B cell (primary cell): ENCODE results near the gene TXNDC2. TPM values are rescaled to one million over a fixed set of nuclear protein-coding genes. Genes with fewer than 3 reads are reported as not detected.

Experiments used
- ATAC-seq: fragments of 200-7000 bp; cut with Tn5 transposase; one replicate; pipeline ENCODE4 v1.10.0; 2021; ENCODE audit warnings: low read depth, mild to moderate bottlenecking, moderate number of reproducible peaks, moderate library complexity
- CTCF ChIA-PET: fragments of 350-600 bp; sonication (Branson Sonifier 250); formaldehyde crosslinking; loops from one replicate; lab custom pipeline; 2021; ENCODE audit warnings: antibody characterized with exemption, inconsistent platforms; lab: Charles Lee
- POLR2A ChIA-PET: fragments of 350-600 bp; sonication (Branson Sonifier 250); formaldehyde crosslinking; loops from one replicate; lab custom pipeline; 2021; ENCODE audit warnings: antibody characterized with exemption; lab: Charles Lee
- DNase-seq: peaks from one replicate; pipeline ENCODE4 v3.0.0; 2013
- H2AFZ ChIP-seq: 2 replicates; pipeline ENCODE4 v1.6.1; 2012; ENCODE audit warnings: mild to moderate bottlenecking, low read depth, low read length; ENCODE audit not compliant: insufficient read depth, poor library complexity, severe bottlenecking
- H3K27ac ChIP-seq, 2 donors: 1 replicate in 1 of 2; 2 replicates in 1 of 2; pipeline ENCODE4 v1.5.1; 2012 to 2013; ENCODE audit warnings: low read length in 2 of 2, mild to moderate bottlenecking in 2 of 2, moderate library complexity in 1 of 2
- H3K27me3 ChIP-seq, 4 experiments: fragments of 200-600 bp in 1 of 4; sonication (generic) in 1 of 4; replicated peaks in 1 of 4; 1 replicate in 2 of 4; 2 replicates in 2 of 4; pipeline versions ENCODE4 v1.6.1 to v1.7.0; 2013 to 2016; ENCODE audit warnings: low read length in 3 of 4, mild to moderate bottlenecking in 2 of 4, mixed read lengths in 1 of 4, moderate library complexity in 1 of 4; ENCODE audit not compliant: insufficient read depth in 4 of 4, control insufficient read depth in 3 of 4; ENCODE audit errors: control extremely low read depth in 1 of 4
- H3K36me3 ChIP-seq, 2 experiments: replicated peaks in 1 of 2; 1 replicate in 1 of 2; 2 replicates in 1 of 2; pipeline versions ENCODE4 v1.6.1 to v1.7.1; 2013; ENCODE audit warnings: low read length in 1 of 2; ENCODE audit not compliant: insufficient read depth in 2 of 2, control insufficient read depth in 1 of 2; ENCODE audit errors: control extremely low read depth in 1 of 2, extremely low read depth in 1 of 2
- H3K4me1 ChIP-seq, 2 donors: fragments of 200-600 bp in 1 of 2; sonication (generic) in 1 of 2; 1 replicate in 1 of 2; 2 replicates in 1 of 2; pipeline versions ENCODE4 v1.5.1 to v1.6.1; 2013 to 2017; ENCODE audit warnings: low read length in 2 of 2; ENCODE audit not compliant: control insufficient read depth in 2 of 2, insufficient read depth in 2 of 2
- H3K4me2 ChIP-seq: replicated peaks from 2 replicates; pipeline ENCODE3; 2012; ENCODE audit warnings: mild to moderate bottlenecking, low read depth, low read length; ENCODE audit not compliant: poor library complexity, severe bottlenecking
- H3K4me3 ChIP-seq, 5 experiments: fragments of 200-600 bp in 1 of 5; sonication (generic) in 1 of 5; 1 replicate in 3 of 5; 2 replicates in 2 of 5; pipeline versions ENCODE4 v1.5.1 to v1.7.0; 2011 to 2016; ENCODE audit warnings: low read length in 4 of 5, mild to moderate bottlenecking in 4 of 5, low read depth in 2 of 5, control low read depth in 1 of 5, moderate library complexity in 1 of 5; ENCODE audit not compliant: insufficient read depth in 1 of 5; ENCODE audit errors: control extremely low read depth in 1 of 5, extremely low read depth in 1 of 5
- H3K79me2 ChIP-seq: fragments of 200-600 bp; sonication (generic); one replicate; pipeline ENCODE4 v1.6.0; 2016; ENCODE audit warnings: low read length; ENCODE audit not compliant: control insufficient read depth, insufficient read depth
- H3K9ac ChIP-seq: fragments of 200-600 bp; sonication (generic); 2 replicates; pipeline ENCODE4 v1.6.1; 2017; ENCODE audit warnings: mild to moderate bottlenecking, low read length, moderate library complexity
- H3K9me3 ChIP-seq, 3 donors: one replicate each; pipeline versions ENCODE4 v1.6.1 to v1.7.1; 2013; ENCODE audit warnings: low read length in 2 of 3; ENCODE audit not compliant: control insufficient read depth in 2 of 3, insufficient read depth in 1 of 3; ENCODE audit errors: control extremely low read depth in 1 of 3
- H4K20me1 ChIP-seq: 2 replicates; pipeline ENCODE4 v1.6.0; 2012; ENCODE audit warnings: mild to moderate bottlenecking, low read length; ENCODE audit not compliant: insufficient read depth, control insufficient read depth, poor library complexity, severe bottlenecking
- H3K27ac Mint-ChIP-seq: one replicate; pipeline ENCODE4 v1.8.0; 2021; ENCODE audit warnings: mixed read lengths
- H3K27me3 Mint-ChIP-seq: one replicate; pipeline ENCODE4 v1.8.0; 2021; ENCODE audit warnings: mixed read lengths
- H3K4me1 Mint-ChIP-seq: one replicate; pipeline ENCODE4 v1.8.0; 2021; ENCODE audit warnings: mixed read lengths
- H3K4me3 Mint-ChIP-seq: one replicate; pipeline ENCODE4 v1.8.0; 2021; ENCODE audit warnings: mixed read lengths
- H3K9me3 Mint-ChIP-seq: one replicate; pipeline ENCODE4 v1.8.0; 2022; ENCODE audit warnings: mixed read lengths; ENCODE audit not compliant: insufficient read depth
- CTCF ChIP-seq: fragments of 200-600 bp; IDR thresholded peaks from one replicate; pipeline ENCODE4 v1.8.0; 2022; ENCODE audit warnings: antibody characterized with exemption, mild to moderate bottlenecking
- EZH2 ChIP-seq: IDR thresholded peaks from 2 replicates; pipeline ENCODE4 v1.6.1; 2012; ENCODE audit warnings: borderline replicate concordance, low read depth, mild to moderate bottlenecking, moderate library complexity, low read length; ENCODE audit not compliant: insufficient read depth, poor library complexity, severe bottlenecking
- WGBS: methylation state at CpG from one replicate; pipeline ENCODE4 v1.1.5; 2013; ENCODE audit warnings: missing lambda C conversion rate; ENCODE audit not compliant: insufficient coverage; 5-methylcytosine and 5-hydroxymethylcytosine counted together
- intact Hi-C: fragments of 100-400 bp; cut with micrococcal nuclease; formaldehyde crosslinking; loops from one replicate; pipeline ENCODE4 v1.10.0; 2022
- polyA plus RNA-seq: library from polyadenylated mRNA; depleted of rRNA; stranded (reverse); fragments of >200 nt; gene quantifications from 2 replicates; pipeline ENCODE4 v1.2.3, GENCODE V29; 2012
- total RNA-seq, 2 donors: library from RNA; stranded (reverse); fragments of 120-200 nt in 1 of 2; gene quantifications; 1 replicate in 1 of 2; 2 replicates in 1 of 2; pipeline versions ENCODE4 v1.2.3 to v1.2.4, GENCODE V29; 2013 to 2022

The TXNDC2 gene
- total and polyA plus RNA-seq, 2 donors (not counting 1 experiment from before 2014, with no cell fraction given): 0.07 to 0.22 TPM

- intact Hi-C loops: loop anchor here (5.0 kb wide), 1 partner anchor 36 kb away; no protein-coding TSS in a partner anchor
- no peak for DNase-seq
Observed at GRCh38 chr18:9916077-9916639, 30.4 kb downstream of the TXNDC2 start.

More at GRCh38 chr18:9916077-9916639, 30.4 kb downstream of the TXNDC2 start:
- Histone ChIP-seq H4K20me1 (peaks cover 60% of the 10 kb centered on the region), H3K27me3 (no peaks in the 10 kb centered on the region), H3K9ac (no peak overlapping the region), H3K4me2 (peak overlapping the region; percentile 89), H2AFZ (no peak overlapping the region), H3K27ac (peak overlapping the region in 1 of 2 donors; percentile 95), H3K4me3 (peak overlapping the region in 2 of 5 experiments; percentile 76 to 87), H3K4me1 (peaks cover 50 to 58% of the 10 kb centered on the region in 2 donors), H3K9me3 (peaks cover 0 to 6% (median 1%) of the 10 kb centered on the region in 3 donors), H3K79me2 (peaks cover 66% of the 10 kb centered on the region), H3K36me3 (no peaks in the 10 kb centered on the region)
- peak overlapping the region; percentile 32 for H3K27ac Mint-ChIP-seq
- ATAC-seq: no peak
- WGBS: no CpG with 5 or more reads among the region's 2 CpGs
- POLR2A ChIA-PET: interaction anchor here (0.6 to 1.5 kb wide), 2 partner anchors 580 to 610 kb away, joined by 3 read pairs; partner anchors contain the start of gene NAPG
- TF ChIP-seq EZH2: no peak
- no peak for TF ChIP-seq CTCF
- peak overlapping the region; percentile 91 for H3K4me3 Mint-ChIP-seq
- no peaks in the 10 kb centered on the region for H3K9me3 Mint-ChIP-seq
- H3K4me1 Mint-ChIP-seq: peaks cover 26% of the 10 kb centered on the region
- CTCF ChIA-PET: interaction anchor here (1.2 to 3.3 kb wide), 2 partner anchors 55 to 603 kb away, joined by 4 to 9 read pairs; no protein-coding TSS in a partner anchor
- no peaks in the 10 kb centered on the region for H3K27me3 Mint-ChIP-seq
